Caco-2 (cell line): ENCODE data around the gene MCHR1. TPM values are rescaled to one million over a fixed set of nuclear protein-coding genes. Genes with fewer than 3 reads are reported as not detected.

ENCODE experiments used
- BruUV-seq: library from RNA; stranded (reverse); fragments of 400-500 nt; replicated peaks from 2 replicates; lab custom pipeline; 2021; lab: Mats Ljungman, UMichigan
- CTCF ChIA-PET: fragments of 300-600 bp; sonication (Branson Sonifier 250); formaldehyde crosslinking; loops from one replicate; lab custom pipeline; 2022; ENCODE audit warnings: antibody characterized with exemption; lab: Charles Lee
- POLR2A ChIA-PET: fragments of 300-600 bp; sonication (Branson Sonifier 250); formaldehyde crosslinking; loops from one replicate; lab custom pipeline; 2022; ENCODE audit warnings: antibody characterized with exemption; lab: Charles Lee
- DNase-seq, 2 experiments: peaks; one replicate each; pipeline versions ENCODE4 v3.0.0 to v3.0.0-alpha.2; 2020 to 2022
- H3K27me3 ChIP-seq: replicated peaks from 2 replicates; pipeline ENCODE4 v1.6.0; 2011; ENCODE audit warnings: low read length; ENCODE audit not compliant: control insufficient read depth, insufficient read depth
- H3K36me3 ChIP-seq: 2 replicates; pipeline ENCODE4 v1.5.1; 2011; ENCODE audit warnings: low read length; ENCODE audit not compliant: control insufficient read depth, insufficient read depth
- H3K4me1 ChIP-seq: fragments of 250-450 bp; sonication (Bioruptor Pico); 2 replicates; pipeline ENCODE4 v1.5.1; 2020; ENCODE audit warnings: mild to moderate bottlenecking
- H3K4me3 ChIP-seq: 2 replicates; pipeline ENCODE4 v1.5.1; 2011; ENCODE audit warnings: low read depth, mild to moderate bottlenecking, control low read depth, low read length
- H3K9me3 ChIP-seq: fragments of 250-450 bp; sonication (Bioruptor Pico); 2 replicates; pipeline ENCODE4 v1.5.1; 2020; ENCODE audit warnings: mild to moderate bottlenecking, moderate library complexity
- H3K27ac Mint-ChIP-seq: one replicate; pipeline ENCODE4 v1.8.0; 2022; ENCODE audit warnings: mixed read lengths; ENCODE audit not compliant: unreplicated experiment
- H3K27me3 Mint-ChIP-seq: one replicate; pipeline ENCODE4 v1.8.0; 2022; ENCODE audit warnings: mixed read lengths; ENCODE audit not compliant: insufficient read depth, unreplicated experiment
- H3K36me3 Mint-ChIP-seq: one replicate; pipeline ENCODE4 v1.8.0; 2022; ENCODE audit warnings: mild to moderate bottlenecking, mixed read lengths; ENCODE audit not compliant: insufficient read depth, unreplicated experiment
- H3K4me1 Mint-ChIP-seq: one replicate; pipeline ENCODE4 v1.8.0; 2022; ENCODE audit warnings: low read depth, mixed read lengths; ENCODE audit not compliant: unreplicated experiment
- H3K4me3 Mint-ChIP-seq: one replicate; pipeline ENCODE4 v1.8.0; 2022; ENCODE audit warnings: mild to moderate bottlenecking, moderate library complexity, mixed read lengths; ENCODE audit not compliant: unreplicated experiment
- H3K9me3 Mint-ChIP-seq: one replicate; pipeline ENCODE4 v1.8.0; 2022; ENCODE audit warnings: mixed read lengths; ENCODE audit not compliant: unreplicated experiment
- intact Hi-C: fragments of 100-400 bp; cut with micrococcal nuclease; formaldehyde crosslinking; loops from one replicate; pipeline ENCODE4 v1.10.0; 2022; ENCODE audit not compliant: unreplicated experiment
- total RNA-seq: library from RNA; stranded (reverse); gene quantifications from 2 replicates; pipeline ENCODE4 v1.2.3, GENCODE V29; 2022
- TF ChIP-seq, protein P1 (sequence below), 2 experiments: fragments of 200-600 bp in 1 of 2; IDR thresholded peaks; 1 replicate in 1 of 2; 2 replicates in 1 of 2; pipeline versions ENCODE4 v1.5.1 to v1.8.0; 2011 to 2022; ENCODE audit warnings: antibody characterized with exemption in 1 of 2, control low read depth in 1 of 2, inconsistent platforms in 1 of 2, low read depth in 1 of 2, low read length in 1 of 2, mild to moderate bottlenecking in 1 of 2, moderate library complexity in 1 of 2; ENCODE audit not compliant: insufficient read depth in 1 of 2, severe bottlenecking in 1 of 2, unreplicated experiment in 1 of 2

MCHR1 gene
- total RNA-seq, 1 experiment from 2014 or later = not detected

DNA sequence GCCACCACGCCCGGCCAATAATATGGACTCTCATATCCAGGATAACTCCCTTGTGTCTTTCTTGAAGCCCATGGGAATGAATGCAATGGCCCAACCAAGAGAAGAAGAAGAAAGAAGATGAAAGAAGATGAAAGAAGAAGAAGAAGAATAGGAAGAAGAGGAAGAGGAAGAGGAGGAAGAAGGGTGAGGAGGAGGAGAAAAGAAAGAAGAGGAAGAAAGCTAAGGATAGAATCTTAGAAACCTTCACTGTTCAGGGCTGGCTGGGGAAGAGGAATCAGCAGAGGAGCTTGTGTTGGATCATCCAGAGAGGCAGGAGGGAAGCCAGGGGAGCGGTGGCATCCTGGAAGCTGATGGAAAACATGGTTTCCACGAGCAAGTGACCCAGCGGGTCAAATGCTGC is 28.9 kb downstream of the MCHR1 start:
- no peak overlapping the region for H3K4me3 Mint-ChIP-seq
- peaks cover 19% of the 10 kb centered on the region for H3K4me1 ChIP-seq
- 0 out of 2 replicates have a peak, but pooled peaks cover 3% of the 10 kb centered on the region for H3K9me3 ChIP-seq
- H3K4me3 ChIP-seq = no peak overlapping the region
- TF ChIP-seq, protein P1, sequence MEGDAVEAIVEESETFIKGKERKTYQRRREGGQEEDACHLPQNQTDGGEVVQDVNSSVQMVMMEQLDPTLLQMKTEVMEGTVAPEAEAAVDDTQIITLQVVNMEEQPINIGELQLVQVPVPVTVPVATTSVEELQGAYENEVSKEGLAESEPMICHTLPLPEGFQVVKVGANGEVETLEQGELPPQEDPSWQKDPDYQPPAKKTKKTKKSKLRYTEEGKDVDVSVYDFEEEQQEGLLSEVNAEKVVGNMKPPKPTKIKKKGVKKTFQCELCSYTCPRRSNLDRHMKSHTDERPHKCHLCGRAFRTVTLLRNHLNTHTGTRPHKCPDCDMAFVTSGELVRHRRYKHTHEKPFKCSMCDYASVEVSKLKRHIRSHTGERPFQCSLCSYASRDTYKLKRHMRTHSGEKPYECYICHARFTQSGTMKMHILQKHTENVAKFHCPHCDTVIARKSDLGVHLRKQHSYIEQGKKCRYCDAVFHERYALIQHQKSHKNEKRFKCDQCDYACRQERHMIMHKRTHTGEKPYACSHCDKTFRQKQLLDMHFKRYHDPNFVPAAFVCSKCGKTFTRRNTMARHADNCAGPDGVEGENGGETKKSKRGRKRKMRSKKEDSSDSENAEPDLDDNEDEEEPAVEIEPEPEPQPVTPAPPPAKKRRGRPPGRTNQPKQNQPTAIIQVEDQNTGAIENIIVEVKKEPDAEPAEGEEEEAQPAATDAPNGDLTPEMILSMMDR (IDR thresholded peaks at IDR 0.05; ENCODE audit: insufficient read depth in 1 of 2, low read depth in 1 of 2, low read length in 1 of 2, severe bottlenecking in 1 of 2, unreplicated experiment in 1 of 2) = no peak
- peaks cover 7% of the 10 kb centered on the region for H3K36me3 Mint-ChIP-seq
- ChIA-PET POLR2A (no interaction called here), CTCF (no interaction called here)
- no peak overlapping the region for H3K27ac Mint-ChIP-seq
- no peaks in the 10 kb centered on the region for H3K36me3 ChIP-seq
- intact Hi-C loops = no loop called here
- no peaks in the 10 kb centered on the region for H3K27me3 Mint-ChIP-seq
- H3K4me1 Mint-ChIP-seq = peaks cover 13% of the 10 kb centered on the region
- H3K9me3 Mint-ChIP-seq = peaks cover 11% of the 10 kb centered on the region
- no TSS peak for BruUV-seq
- DNase-seq = no peak
- H3K27me3 ChIP-seq = no peaks in the 10 kb centered on the region

DNA sequence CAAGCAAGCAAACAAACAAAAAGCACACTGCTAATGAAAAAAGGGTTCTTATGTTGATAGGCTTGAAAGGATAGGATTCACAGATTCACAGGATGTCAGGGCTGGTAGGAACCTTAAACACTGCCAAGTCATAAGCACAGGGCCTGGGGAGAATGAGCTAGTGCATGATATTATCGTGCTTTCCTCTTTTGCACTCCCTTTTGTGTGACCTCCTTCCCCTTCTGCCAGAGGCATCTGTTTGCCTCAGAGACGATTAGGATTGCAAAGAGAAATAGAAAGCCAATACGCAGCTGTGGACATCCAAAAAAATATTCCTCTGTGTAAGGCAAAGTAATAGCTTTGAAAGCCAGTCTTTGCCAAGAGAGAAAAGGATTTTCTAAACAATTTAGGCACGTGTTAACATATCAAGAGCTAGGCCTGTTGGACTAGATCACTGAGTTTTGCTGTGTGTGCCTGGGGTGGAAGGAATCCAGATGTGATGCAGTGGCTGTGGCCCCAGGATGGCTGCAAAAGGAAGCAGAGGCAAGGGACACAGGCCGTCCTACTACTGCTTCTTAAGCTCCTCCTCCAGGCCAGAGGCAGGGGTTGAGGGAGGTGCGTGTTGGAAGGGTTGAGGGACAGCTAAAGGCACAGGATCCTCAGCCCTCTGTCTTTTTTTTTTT is 30.6 kb downstream of the MCHR1 start:
- ChIA-PET POLR2A (interaction anchor here (0.5 to 0.6 kb wide), 2 partner anchors 147 to 277 kb away, joined by 3 to 4 read pairs; partner anchors contain the start of gene XPNPEP3), CTCF (interaction anchor here (1.2 kb wide), 1 partner anchor 27 kb away, joined by 5 read pairs; no protein-coding TSS in a partner anchor)
- no peak for DNase-seq
- no TSS peak for BruUV-seq
- Histone ChIP-seq H3K27me3 (no peaks in the 10 kb centered on the region), H3K36me3 (no peaks in the 10 kb centered on the region), H3K4me1 (peaks cover 34% of the 10 kb centered on the region), H3K4me3 (no peak overlapping the region), H3K9me3 (0 out of 2 replicates have a peak, but pooled peaks cover 3% of the 10 kb centered on the region)
- Mint-ChIP-seq H3K27me3 (no peaks in the 10 kb centered on the region), H3K4me1 (peaks cover 20% of the 10 kb centered on the region), H3K36me3 (peaks cover 7% of the 10 kb centered on the region), H3K27ac (peak overlapping the region; percentile 97), H3K9me3 (peaks cover 10% of the 10 kb centered on the region), H3K4me3 (no peak overlapping the region)
- intact Hi-C loops = no loop called here
- TF ChIP-seq, protein P1 (IDR thresholded peaks at IDR 0.05; ENCODE audit: insufficient read depth in 1 of 2, low read depth in 1 of 2, low read length in 1 of 2, severe bottlenecking in 1 of 2, unreplicated experiment in 1 of 2) = no peak

DNA sequence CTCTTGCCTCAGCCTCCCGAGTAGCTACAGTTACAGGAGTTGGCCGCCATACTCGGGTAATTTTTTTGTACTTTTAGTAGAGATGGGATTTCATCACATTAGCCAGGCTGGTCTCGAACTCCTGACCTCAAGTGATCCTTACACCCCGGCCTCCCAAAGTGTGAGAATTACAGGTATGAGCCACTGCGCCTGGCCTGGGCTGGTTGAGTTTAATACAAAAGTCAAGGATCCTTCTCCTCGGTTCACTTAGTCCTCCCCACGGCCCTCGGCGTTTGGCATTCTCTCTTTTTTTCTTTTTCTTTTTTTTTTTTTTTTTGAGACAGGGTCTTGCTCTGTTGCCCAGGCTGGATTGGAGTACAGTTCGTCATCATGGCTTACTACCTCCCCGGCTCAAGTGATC is 33.0 kb downstream of the MCHR1 start:
- Histone ChIP-seq H3K9me3 (0 out of 2 replicates have a peak, but pooled peaks cover under 1% of the 10 kb centered on the region), H3K4me3 (no peak overlapping the region), H3K4me1 (peaks cover 36% of the 10 kb centered on the region), H3K36me3 (no peaks in the 10 kb centered on the region), H3K27me3 (no peaks in the 10 kb centered on the region)
- Mint-ChIP-seq H3K9me3 (peaks cover 10% of the 10 kb centered on the region), H3K36me3 (peaks cover 7% of the 10 kb centered on the region), H3K27ac (peak overlapping the region; percentile 97), H3K4me3 (peak overlapping the region; percentile 77), H3K4me1 (peaks cover 24% of the 10 kb centered on the region), H3K27me3 (no peaks in the 10 kb centered on the region)
- ChIA-PET POLR2A (no interaction called here), CTCF (interaction anchor here (0.7 to 1.3 kb wide), 5 partner anchors 29 to 108 kb away, joined by 3 to 13 read pairs (median 5); no protein-coding TSS in a partner anchor)
- intact Hi-C loops = no loop called here
- BruUV-seq = no TSS peak
- DNase-seq = no peak
- TF ChIP-seq, protein P1 (IDR thresholded peaks at IDR 0.05; ENCODE audit: insufficient read depth in 1 of 2, low read depth in 1 of 2, low read length in 1 of 2, severe bottlenecking in 1 of 2, unreplicated experiment in 1 of 2) = no peak
